ENCODE data around the gene EEFSEC.

Gene EEFSEC

DNA sequence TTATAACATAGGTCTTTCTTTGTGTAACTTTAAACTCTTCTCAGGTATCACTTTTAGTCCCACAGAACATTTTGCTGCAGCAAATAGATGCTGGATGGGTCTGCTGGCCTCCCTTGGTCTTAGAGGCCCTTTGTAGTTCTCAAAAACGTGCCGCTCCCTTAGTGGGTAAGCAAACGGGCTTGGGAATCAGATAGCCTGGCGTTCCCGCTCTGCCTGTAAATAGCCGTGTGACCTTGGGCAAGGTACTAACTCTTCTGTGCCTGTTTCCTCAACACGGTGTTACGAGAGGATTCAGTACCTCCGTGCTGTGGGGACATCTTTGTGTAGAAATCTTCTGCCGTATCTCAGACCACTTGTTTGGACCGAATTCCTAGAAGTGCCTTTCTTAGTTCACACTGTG is 249.0 kb downstream of the EEFSEC start:
- DNase-seq = no peak

- no peak for DNase-seq
Observed at GRCh38 chr3:128402998-128403397, 249.7 kb downstream of the EEFSEC start.

GRCh38 chr3:128404276-128405068 is 251.2 kb downstream of the EEFSEC start:
- no peak for DNase-seq

DNA sequence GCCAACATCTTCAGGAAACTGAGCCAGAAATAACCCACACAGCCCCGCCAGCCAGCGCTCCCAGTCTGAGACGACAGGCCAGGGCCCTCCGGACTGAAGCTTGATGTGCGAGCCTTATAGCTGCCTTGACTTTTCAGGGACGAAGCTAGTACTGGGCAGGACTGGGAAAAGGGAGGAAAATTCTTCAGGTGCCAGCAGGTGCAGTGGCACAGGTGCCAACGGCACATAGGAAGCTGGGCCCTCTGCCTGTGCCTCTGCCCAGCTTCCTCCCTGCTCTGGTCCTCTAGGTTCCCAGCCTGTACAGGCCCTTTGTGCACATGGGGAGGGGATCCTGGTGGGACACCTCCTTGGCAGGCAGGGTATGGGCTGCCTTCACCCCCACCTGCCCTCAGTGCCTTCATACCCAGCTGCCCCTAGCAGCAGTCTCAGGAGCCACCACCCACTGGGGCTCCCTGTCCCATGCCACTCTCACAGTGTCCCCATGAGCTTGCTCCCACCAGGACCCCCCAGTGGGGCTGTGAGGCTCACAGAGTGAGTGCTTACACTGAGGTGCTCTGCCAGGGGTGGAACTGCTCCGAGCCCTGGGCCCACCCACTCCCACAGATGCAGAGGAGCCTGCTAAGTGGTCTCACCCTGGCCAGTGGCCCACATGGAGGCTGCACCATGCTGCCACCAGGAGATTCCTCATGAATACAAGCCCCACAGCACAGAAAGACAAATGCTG is 252.4 kb downstream of the EEFSEC start:
- no peak for DNase-seq

GRCh38 chr3:128407247-128407646 is 254.0 kb downstream of the EEFSEC start:
- no peak for DNase-seq

- no peak for DNase-seq
Observed at GRCh38 chr3:128408012-128408692, 254.9 kb downstream of the EEFSEC start.

DNA sequence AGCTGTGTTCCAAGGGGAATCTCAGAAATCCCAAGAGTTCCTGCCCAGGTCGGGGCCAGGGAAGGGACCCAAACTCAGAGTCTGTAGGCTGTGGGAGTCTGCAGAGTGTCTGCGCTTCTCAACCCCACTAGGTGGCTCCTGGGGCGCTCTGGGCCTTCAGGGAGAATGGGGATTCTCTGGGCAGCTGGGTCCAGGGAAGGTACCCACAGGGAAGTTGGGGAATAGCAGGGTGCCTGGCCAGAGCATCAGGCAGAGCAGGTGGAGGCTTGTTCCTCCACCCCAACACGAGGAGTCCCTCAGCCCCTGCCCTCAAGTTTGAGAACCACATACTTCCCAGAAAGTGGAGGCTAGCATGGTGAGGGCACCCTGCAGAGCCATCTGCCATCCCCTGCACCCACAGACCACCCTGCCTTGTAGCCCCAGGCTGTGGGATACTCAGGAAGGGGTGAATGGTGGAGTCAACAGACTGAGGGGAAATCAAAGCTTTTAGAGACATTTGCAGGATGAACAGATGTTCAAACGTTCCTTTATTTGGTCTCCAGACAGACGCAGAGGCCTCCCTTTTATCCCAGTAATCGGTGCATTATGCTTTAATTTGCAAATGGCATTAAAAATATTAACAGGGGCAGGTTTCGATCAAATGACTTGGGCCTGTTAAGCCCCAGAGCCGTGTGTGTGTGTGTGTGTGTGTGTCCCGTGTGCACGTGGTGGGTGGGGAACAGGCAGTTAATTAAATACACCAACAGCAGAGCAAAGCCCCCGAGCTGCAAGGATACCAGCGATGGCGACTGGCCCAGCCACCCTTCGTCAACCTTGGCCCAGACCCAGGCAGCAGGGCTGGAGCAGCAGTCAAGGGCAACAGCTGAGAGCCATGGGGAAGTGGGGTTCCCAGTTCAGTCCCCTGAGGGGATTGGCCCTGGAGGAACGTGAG is 255.7 kb downstream of the EEFSEC start:
- DNase-seq = no peak

GRCh38 chr3:128409624-128410581 is 256.6 kb downstream of the EEFSEC start:
- DNase-seq = no peak

DNA sequence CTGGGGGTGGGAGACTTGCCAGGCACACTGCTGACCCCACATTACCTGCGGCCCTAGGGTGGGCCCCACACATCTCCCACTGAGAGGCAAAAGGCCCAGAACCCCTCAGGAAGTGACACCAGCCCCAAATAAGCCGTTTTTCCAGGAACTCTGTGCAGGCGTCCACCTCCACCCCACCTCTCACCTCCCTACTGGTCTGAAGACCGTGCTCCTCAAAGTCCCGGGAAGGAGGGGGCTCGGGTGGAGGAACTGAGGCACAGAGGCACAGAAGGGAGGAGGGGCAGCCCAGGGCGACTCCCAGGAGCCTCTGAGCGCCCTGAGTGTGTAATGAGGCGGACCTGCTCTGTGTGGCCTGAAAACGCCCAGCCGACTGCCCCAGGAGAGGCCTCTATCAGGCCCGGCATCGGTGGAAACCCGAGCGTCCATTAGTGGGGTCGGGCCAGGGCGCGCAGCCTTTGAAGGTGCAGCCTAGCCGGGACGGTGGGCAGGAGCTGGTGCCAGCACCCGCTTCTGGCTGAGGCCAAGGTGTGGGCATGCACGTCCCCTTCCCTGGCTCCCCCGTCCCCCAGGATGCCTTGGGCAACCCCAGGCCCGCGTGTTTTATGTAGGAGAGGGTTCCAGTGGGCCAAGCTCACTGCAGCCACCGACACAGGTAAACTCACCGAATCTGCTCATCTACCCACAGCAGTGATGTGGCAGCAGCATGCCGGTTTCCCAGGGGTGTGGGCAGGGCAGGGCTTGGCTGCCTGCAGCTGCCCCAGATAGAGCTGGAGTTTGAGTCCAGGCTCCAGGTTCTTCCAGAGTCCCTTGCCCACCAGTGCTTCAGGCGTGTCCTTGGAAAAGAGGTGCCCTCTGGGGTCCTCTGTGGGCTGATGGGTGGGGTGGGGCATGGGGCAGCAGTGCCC is 257.6 kb downstream of the EEFSEC start:
- DNase-seq = no peak

GRCh38 chr3:128411574-128412064 is 258.3 kb downstream of the EEFSEC start:
- no peak for DNase-seq

DNA sequence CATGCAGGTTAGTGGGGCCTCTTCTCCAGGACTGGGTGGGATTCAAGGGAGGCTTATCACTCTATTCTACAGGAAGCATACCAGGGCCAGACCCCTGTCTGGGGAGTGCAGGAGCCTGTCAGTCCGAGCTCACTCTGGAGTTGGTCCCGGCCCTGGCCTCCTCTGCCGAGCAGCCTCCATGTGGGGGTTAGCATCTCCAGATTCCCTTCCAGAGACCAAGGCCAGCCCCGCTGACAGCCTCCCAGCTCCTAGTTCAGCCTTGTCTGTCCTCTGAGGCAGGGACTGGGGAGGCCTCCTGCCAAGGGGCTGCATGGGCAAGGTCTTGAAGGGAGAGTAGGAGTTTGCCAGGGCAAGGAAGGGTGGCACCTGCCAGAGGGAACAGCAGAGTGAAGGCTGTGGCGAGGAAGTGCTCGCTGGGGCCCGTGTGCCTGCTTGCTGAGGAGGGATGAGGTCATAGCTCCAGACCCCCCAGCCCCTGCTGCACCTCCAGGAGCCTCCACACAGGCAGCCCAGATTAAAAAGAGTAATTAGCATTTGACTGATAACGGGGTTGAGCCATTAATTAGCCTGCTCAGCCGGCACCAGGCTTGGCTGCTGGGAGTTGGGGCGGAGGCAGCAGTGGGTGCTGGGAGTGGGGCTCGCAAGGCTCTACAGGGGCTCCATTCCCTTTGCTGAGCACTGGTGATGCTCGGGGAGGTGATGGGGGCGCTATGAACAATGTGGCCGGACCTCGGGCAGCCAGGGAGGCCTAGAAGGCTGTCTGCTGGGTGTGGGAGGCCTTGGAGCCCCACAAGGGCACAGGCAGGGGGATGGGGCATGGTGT is 259.1 kb downstream of the EEFSEC start:
- no peak for DNase-seq

GRCh38 chr3:128413003-128413370 is 259.7 kb downstream of the EEFSEC start:
- DNase-seq = no peak

DNA sequence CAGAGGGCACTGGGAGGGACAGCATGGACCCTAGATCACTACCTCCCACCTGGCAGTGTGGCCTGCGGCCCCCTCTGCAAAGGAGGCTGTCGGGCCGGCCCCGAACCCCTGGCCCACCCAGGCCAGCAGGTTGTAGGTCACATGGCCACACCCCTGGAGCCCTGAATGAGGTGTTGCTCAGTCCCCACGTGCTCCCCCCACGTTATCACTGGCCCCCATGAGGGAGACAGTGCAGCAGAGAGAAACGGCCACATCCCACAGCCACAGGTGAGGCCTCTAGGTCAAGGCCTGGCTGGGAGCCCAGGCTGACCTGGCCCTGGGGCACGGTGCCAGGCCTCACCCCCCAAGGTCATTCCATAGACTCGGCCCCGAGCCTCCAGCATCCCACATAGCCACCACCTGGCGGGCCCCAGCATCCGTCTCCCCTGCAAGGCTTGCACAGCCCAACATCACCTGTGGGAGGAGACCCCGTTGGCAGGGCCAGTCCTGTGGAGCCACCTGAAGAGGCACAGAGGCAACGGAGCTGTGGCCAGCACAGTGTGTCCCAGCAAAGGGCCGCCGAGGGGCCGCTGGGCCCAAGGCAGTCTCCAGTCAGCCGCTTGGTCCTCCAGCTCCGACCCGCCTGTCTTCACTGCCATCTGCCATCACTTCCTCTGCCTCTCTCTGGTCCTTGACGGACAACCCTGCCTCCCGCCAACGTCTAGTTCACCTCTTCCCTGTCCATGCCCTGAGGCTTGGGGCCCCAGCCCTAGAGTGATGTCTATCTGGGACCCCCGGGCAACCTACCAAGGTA is 260.3 kb downstream of the EEFSEC start:
- DNase-seq = no peak

DNA sequence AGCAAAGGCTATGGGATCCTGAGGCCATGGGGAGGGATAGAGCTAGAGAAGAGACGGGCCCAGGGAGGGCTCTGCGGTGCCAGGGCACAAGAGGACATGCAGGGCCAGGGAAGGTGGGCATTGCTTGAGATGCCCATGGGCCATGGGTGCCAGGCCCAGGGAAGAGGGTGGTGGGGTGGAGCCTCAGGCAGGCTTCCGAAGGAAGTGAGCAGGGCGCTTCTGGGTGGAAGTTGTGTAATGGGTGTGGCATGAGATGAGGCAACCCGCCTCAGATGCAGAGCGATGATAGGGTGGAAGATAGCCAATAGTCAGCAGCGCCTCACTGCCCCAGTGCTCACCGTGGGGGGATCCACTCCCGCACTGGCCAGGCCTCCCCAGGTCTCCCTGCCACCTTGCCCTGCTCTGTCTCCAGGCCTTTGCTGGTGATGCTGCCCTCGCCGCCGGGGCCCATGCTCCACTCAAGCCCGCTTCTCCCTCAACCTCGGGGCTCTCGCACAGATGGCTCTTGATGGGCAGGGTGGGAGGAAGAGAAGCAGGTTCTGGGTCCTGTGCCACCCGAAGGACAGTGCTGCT is 262.0 kb downstream of the EEFSEC start:
- no peak for DNase-seq

- no peak for DNase-seq
Observed at GRCh38 chr3:128415773-128416577, 262.7 kb downstream of the EEFSEC start.

GRCh38 chr3:128416578-128417211 is 263.4 kb downstream of the EEFSEC start:
- no peak for DNase-seq

DNA sequence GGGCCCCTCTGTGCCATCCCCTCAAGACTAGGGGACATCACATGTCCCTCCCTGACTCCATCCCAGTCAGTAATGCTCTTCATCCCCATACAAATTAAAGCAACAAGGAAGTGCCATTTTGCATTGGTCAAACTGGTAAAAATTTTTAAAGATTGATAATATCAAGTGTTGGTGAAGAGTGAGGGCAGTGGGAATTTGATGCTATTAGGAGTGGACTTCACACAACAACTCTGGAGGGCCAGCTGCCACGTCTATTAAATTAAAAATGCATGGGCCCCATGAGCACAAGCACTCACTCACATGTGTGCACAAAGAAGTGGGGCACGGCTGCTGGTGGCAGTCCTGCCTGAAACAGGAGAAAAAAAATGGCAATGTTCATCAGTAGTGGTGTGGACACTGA is 265.6 kb downstream of the EEFSEC start:
- DNase-seq = no peak

Data from retina (tissue), 1 donor.